ENCODE data around the gene TRIM21.
"Not testable (repeated sequence)": the region's sequence is repeated elsewhere in the genome, so short reads cannot be mapped to it uniquely, and the experiment has no call there.

TRIM21 gene

GRCh38 chr11:4393209-4393857 is at the start of gene TRIM21:
Gene TRIM21, minus strand, starts transcription at chr11:4393702. Its CDS starts 3,293 bp downstream, at chr11:4390409.
- peak; percentile 94 for DNase-seq

- DNase-seq = no peak
Measured at GRCh38 chr11:4441515-4441914, 48.0 kb upstream of the TRIM21 start.

GRCh38 chr11:4436411-4436810 is 42.9 kb upstream of the TRIM21 start:
- DNase-seq = no peak

- DNase-seq = no peak
Measured at GRCh38 chr11:4433856-4434255, 40.4 kb upstream of the TRIM21 start.

- DNase-seq = no peak
Measured at GRCh38 chr11:4430051-4430450, 36.5 kb upstream of the TRIM21 start.

- no peak for DNase-seq
Measured at GRCh38 chr11:4418403-4418802, 24.9 kb upstream of the TRIM21 start.

- no peak for DNase-seq
Measured at GRCh38 chr11:4416816-4417215, 23.3 kb upstream of the TRIM21 start.

- no peak for DNase-seq
Measured at GRCh38 chr11:4416306-4416705, 22.8 kb upstream of the TRIM21 start.

- not testable (repeated sequence) for DNase-seq
Measured at GRCh38 chr11:4406206-4406605, 12.7 kb upstream of the TRIM21 start.

GRCh38 chr11:4393858-4394223 is 339 bp upstream of the TRIM21 start:
- no peak for DNase-seq

- no peak for DNase-seq
Measured at GRCh38 chr11:4388221-4388620, 5.3 kb downstream of the TRIM21 start.

GRCh38 chr11:4385978-4386740 is 7.3 kb downstream of the TRIM21 start:
- no peak for DNase-seq

- DNase-seq = no peak
Measured at GRCh38 chr11:4381901-4382300, 11.6 kb downstream of the TRIM21 start.

- no peak for DNase-seq
Measured at GRCh38 chr11:4375431-4376140, 17.9 kb downstream of the TRIM21 start.

- no peak for DNase-seq
Measured at GRCh38 chr11:4370166-4370565, 23.3 kb downstream of the TRIM21 start.

- no peak for DNase-seq
Measured at GRCh38 chr11:4368286-4368685, 25.2 kb downstream of the TRIM21 start, which contains the start of gene OR52B4. Gene OR52B4, minus strand, starts transcription at chr11:4368386. Its CDS starts 91 bp downstream, at chr11:4368295.

- DNase-seq = not testable (repeated sequence)
Measured at GRCh38 chr11:4348142-4348541, 45.4 kb downstream of the TRIM21 start.

GRCh38 chr11:4345366-4345765 is 48.1 kb downstream of the TRIM21 start:
- DNase-seq = not testable (repeated sequence)

Measured in activated effector memory CD4-positive, alpha-beta T cell treated with anti-CD3 and anti-CD28 coated beads, Interleukin-2, amount 50 U/mL, for 16 hours (primary cell).